GM21423 (cell line): ENCODE results near the gene PHF21A.
"Not testable (repeated sequence)": the region's sequence is repeated elsewhere in the genome, so short reads cannot be mapped to it uniquely, and the experiment has no call there.

Experiments used
- ATAC-seq: cut with Tn5 transposase; IDR thresholded peaks from one replicate; pipeline ENCODE4 v1.9.1; 2021; ENCODE audit warnings: mild to moderate bottlenecking, moderate library complexity; ENCODE audit not compliant: unreplicated experiment

PHF21A gene

DNA sequence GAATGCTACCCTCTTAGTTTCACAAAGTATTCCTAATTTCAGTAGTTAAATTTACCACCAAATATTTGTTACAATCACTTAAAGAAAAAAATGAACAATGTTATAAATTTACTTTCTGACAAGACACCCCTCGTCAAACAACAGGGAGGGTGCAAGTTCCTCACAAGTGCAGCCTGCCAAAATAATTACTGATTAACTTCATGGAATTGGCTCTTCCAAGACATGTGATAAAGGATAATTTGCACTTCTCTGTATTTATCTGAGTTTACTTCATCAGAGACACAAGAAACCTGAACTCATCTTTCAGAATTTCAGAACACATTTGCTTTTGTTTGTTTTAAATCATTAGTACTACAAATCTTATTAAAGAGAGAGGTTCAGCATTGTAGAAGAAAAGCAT is 132.3 kb downstream of the PHF21A start:
- ATAC-seq: no peak

DNA sequence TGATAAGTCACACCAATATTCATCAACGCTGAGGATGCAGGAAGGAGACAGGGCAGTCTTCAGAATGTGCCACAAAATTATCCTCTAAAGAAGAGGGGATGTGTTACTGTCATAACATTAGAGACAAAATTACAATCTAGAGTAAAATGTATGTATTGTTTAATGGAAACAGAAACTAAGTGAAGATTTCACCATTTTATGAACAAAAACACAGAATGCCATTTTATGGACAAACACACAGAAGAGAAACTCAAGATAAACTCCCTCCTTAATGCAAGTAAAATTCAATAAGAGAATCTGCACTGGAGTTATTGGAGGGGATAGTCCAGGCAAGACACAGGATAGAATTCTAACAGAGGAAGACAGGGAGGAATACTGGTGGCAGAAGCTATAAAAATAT is 136.0 kb downstream of the PHF21A start:
- no peak for ATAC-seq

DNA sequence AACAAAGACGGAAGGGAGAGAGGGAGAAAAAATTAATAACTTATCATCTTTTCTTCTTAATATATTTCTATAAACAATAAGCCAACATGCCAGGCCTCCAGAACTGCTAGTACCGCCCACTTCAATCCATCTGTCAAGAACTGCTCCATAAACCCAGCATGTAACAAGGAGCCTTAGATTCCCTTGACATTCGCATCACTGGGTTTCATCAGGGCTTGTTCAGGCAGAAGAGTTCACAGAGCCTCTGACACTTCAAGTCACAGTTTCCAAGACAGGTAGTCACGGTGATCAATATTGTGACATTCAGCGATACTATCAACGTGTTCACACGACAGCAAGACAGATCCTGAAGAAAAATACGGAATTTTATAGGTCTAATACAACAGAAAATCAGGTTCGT is 137.1 kb downstream of the PHF21A start:
- ATAC-seq: no peak

GRCh38 chr11:45983471-45983845 is 137.8 kb downstream of the PHF21A start:
- no peak for ATAC-seq

DNA sequence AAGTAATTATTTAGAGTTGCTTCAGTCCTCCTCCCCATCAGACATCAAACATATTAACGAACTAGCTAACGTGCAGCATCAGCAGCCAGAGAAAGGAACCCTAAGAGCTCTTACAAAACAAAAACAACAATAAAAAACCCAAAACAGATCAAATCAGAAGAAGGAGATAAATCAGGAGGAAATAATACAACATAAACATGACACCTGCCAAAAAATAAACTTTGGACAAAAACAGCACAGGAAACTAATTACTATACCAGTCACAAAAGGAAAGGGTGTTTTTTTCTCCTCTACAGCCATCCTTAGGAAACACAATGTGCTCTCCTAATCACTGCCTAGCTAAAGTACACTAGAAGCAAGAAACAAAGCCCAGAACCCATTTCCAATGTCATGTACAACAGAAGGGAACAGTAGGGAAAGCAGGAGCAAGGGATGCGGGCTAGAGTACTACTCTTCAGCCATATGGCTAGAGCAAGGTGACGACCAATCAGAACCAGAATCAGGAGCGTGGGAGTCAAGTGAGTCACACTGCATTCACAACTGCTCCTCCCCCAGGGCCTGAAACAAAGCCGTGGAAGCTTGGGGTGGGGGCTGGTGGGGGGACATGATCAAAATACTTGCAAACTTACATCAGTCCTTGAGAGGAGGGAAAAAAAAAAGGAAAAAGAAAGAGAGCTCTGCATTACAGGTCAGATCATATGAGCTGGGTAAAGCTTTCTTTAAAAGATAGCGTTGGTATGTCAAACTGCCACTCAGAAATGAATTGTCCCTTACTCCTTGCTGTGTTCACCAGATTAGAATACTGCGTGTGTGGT is 138.4 kb downstream of the PHF21A start:
- no peak for ATAC-seq

GRCh38 chr11:45981826-45982225 is 139.4 kb downstream of the PHF21A start:
- ATAC-seq: not testable (repeated sequence)

GRCh38 chr11:45974806-45975205 is 146.4 kb downstream of the PHF21A start:
- no peak for ATAC-seq

DNA sequence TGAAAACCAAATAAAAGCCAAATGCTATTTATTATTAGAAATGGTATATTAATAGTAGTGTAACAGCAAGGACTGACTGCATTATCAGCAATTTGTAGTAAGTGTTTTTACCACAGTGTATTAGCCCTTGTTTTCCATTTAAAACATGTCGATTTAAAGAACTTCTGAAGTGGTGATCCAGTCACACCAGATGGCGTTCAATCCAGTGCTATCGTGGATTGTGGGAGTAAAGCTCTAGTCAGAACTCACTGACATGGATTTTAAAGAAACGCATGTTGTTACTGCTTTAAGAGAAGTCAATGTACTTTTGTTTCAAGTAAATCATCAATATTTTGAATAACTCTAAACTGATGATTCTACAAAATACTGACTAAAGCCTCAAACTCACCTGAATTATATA is 147.7 kb downstream of the PHF21A start:
- no peak for ATAC-seq

DNA sequence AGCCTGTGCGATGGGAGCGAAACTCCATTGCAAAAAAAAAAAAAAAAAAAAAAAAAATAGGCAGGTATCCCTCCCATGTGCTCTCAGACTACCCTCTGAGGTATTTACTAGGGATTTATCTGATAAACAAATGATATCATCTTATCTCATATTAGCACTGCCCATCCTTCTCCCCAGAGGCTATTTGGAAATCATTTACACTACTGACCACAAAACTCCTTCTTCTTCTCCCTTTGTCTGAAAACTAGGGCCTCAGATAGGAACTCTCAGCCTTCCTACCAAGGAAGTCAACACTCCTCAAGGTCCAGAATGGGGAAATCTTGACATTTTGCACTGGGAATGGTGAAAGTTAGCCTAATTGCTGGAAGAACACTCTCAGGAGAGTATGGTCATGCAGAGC is 152.4 kb downstream of the PHF21A start:
- ATAC-seq: no peak

DNA sequence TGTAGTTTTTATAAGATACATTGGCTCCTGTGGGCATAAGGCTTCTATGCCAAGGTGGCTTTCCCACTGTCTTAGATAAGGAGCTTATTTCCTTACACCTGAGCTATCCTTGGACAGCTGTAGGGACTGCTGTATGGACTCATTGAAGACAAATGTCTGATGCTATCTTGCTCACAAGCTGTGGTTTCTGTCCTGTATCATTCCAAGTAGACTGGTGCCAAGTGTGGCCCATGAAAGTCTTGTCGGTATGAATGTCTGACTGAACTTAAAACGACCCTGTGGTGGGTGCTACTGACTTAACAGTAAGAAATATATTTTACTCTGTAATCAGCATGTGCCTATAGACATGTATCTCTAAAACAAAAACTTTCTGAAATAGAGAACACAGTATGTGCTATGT is 153.7 kb downstream of the PHF21A start:
- no peak for ATAC-seq

GRCh38 chr11:45964911-45965389 is 156.3 kb downstream of the PHF21A start:
- peak; percentile 83 for ATAC-seq

GRCh38 chr11:45961751-45962240 is 159.5 kb downstream of the PHF21A start:
- ATAC-seq: no peak

- no peak for ATAC-seq
These were observed 160.7 kb downstream of the PHF21A start for GRCh38 chr11:45960387-45961095.

DNA sequence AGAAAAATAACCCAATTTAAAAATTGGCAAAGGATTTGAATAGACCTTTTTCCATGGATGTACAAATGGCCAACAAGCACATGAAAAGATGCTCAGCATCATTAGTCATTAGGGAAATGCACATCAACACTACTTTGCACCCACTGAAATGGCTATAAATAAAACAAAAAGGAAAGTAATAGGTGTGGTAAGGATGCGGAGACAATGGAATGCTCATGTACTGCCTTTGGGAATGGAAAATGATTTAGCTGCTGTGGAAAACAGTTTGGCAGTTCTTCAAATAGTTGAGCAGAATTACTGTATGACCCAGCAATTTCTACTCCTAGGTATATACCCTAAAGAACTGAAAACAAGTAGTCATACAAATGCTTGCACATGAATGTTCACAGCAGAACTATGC is 161.4 kb downstream of the PHF21A start:
- no peak for ATAC-seq

- no peak for ATAC-seq
These were observed 171.3 kb downstream of the PHF21A start for GRCh38 chr11:45949992-45950407.

DNA sequence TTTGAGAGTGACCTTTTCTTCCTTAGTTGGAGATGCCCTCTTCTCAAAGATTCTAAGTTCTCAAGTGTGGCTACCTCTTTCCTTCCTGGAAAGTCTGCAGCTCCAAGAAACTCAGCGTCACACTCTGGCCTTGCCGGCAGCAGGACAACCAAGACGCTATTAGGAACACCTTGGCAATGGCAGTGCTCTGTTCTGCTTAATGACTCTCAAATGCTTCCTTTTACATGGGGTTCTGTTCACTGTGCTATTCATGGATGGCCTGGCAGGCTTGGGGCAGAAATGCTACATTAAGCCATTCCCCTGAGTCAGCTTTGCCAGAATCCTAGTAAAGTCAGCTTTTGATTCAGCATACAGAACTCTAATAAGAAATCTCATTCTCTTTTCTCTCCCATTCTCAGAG is 172.9 kb downstream of the PHF21A start:
- no peak for ATAC-seq

DNA sequence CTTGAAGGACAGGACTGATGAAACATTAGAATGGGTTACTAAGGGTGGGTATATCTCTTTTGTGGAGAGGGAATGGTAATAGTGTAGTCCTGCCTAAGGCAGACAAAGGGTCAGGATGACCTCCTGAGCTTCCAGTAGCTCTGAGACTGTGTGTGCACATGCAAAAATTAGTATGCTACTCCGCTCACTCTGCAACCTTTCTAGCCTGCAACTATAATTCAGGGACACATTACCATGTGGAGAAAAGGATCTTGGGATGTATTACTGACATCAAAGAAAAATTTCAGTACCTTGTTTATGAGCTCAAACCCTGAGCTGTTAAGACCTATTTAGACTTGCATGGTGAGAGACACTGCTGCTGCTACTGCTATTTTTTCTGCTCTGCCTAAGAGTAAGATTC is 173.4 kb downstream of the PHF21A start:
- no peak for ATAC-seq

DNA sequence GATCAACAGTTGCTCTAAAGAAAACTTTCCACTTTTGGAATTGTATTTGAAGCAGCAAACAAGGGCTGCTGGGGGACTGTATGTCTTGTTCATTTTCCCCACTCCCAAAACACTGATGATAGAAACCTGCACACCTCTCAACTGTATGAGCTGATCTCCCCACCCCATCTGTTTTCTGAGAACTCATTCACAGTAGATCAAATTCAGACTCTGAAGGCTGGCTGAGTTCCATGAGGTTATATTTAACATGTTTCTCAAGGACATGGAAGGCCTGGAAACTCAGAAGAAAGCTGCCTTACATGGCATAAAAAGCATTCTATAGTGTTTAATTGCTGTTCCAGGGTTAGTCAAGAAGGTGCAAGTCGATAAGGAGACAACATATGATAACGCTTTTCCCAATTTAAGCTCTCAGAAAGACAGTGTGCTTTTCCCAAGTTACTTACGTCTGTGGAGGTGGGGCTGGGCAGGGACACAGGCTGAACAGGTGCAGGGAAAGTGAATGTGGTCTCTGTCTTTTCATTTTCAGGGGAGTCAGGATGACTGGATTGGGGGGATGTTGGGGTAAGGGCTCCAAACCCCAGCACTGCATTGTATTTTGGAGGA is 175.8 kb downstream of the PHF21A start:
- no peak for ATAC-seq

- ATAC-seq: no peak
These were observed 178.9 kb downstream of the PHF21A start for GRCh38 chr11:45942381-45942780.

DNA sequence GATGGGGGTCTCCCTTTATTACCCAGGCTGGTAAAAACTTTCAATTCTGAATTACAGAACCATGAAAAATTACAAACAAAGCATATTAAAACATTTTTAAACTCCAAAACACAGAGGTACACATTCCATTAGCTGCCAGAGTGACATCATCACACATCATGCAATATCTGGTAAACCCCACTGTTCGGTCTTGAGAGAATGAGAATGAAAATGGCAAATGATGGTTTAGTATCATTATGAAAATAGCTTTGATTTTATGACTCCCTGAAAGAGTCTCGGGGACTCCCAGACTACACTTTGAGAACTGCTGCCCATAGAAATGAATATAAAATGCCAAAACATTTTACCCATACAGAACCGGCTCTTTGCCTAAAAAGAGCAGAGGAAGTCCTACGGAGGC is 180.0 kb downstream of the PHF21A start:
- ATAC-seq: no peak

- ATAC-seq: no peak
These were observed 181.4 kb downstream of the PHF21A start for GRCh38 chr11:45939836-45940235.

DNA sequence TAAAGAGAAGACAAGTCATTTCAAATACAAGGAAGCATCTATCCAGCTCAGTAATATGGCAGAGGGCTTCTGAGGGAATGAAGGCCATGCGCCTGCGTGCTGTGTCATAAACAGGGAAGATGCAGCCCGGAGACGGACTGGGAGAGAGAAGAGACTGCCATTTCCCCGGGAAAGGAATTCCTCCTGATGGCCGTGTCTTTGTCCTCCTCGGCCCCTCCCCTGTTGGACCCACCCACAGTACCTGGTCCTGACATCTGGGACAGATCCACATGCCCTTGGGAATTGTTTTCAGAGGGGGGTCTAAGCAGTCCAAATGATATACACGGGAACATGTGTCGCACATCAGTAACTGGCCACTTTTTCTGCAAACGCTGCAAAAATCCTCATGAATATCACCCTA is 183.3 kb downstream of the PHF21A start:
- no peak for ATAC-seq
